Activated naive CD4-positive, alpha-beta T cell treated with anti-CD3 and anti-CD28 coated beads for 36 hours (primary cell): ENCODE measurements around the gene BAX. TPM values are rescaled to one million over a fixed set of nuclear protein-coding genes. Genes with fewer than 3 reads are reported as not detected.

ENCODE experiments used
- CTCF ChIA-PET: fragments of 350-600 bp; sonication (Branson Sonifier 250); formaldehyde crosslinking; loops from one replicate; lab custom pipeline; 2021; ENCODE audit warnings: antibody characterized with exemption; lab: Charles Lee
- DNase-seq: peaks from one replicate; pipeline ENCODE4 v3.0.0-alpha.2; 2020
- H3K27ac Mint-ChIP-seq: one replicate; pipeline ENCODE4 v1.8.0; 2021; ENCODE audit warnings: mild to moderate bottlenecking, mixed read lengths
- H3K27me3 Mint-ChIP-seq: one replicate; pipeline ENCODE4 v1.8.0; 2021; ENCODE audit warnings: low read depth, mixed read lengths
- H3K36me3 Mint-ChIP-seq: one replicate; pipeline ENCODE4 v1.8.0; 2021; ENCODE audit warnings: low read depth, mixed read lengths
- H3K4me1 Mint-ChIP-seq: one replicate; pipeline ENCODE4 v1.8.0; 2021; ENCODE audit warnings: low read depth, mixed read lengths
- H3K4me3 Mint-ChIP-seq: one replicate; pipeline ENCODE4 v1.8.0; 2021; ENCODE audit warnings: mild to moderate bottlenecking, moderate library complexity, mixed read lengths
- H3K9me3 Mint-ChIP-seq: one replicate; pipeline ENCODE4 v1.8.0; 2021; ENCODE audit warnings: mixed read lengths
- intact Hi-C: fragments of 100-400 bp; cut with micrococcal nuclease; formaldehyde crosslinking; loops from one replicate; pipeline ENCODE4 v1.15.1; 2023
- microRNA-seq: library from miRNA; unstranded; fragments of <30 nt; microRNA quantifications from one replicate; pipeline ENCODE4 v1.2.0, GENCODE V29; 2022; ENCODE audit warnings: borderline microRNAs expressed, borderline replicate concordance
- total RNA-seq, 2 experiments: library from RNA; stranded (reverse); gene quantifications; one replicate each; pipeline ENCODE4 v1.2.3, GENCODE V29; 2021

Gene BAX
- total RNA-seq, 2 experiments from 2014 or later, result 267 to 302 TPM

DNA sequence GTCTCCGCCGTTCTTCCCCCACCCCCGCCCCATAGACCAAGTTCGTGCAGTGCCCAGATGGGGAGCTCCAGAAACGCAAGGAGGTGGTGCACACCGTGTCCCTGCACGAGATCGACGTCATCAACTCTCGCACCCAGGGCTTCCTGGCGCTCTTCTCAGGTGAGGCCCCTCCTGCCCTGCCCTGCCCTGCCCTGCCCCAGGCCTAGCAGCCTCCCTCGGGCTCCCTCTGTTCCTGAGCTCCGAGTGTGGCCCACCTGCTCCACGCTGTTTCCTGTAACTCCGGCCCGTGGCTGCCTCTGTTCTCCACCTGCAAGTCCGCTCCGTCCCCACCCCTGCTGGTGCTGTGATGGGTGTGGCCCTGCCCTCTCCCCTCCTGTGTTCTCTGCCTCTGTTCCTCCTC, 55.8 kb downstream of the BAX start:
- Mint-ChIP-seq H3K4me3 (no peak overlapping the region), H3K36me3 (peaks cover 19% of the 10 kb centered on the region), H3K9me3 (no peaks in the 10 kb centered on the region), H3K27me3 (no peaks in the 10 kb centered on the region), H3K27ac (no peak overlapping the region), H3K4me1 (no peaks in the 10 kb centered on the region)
- intact Hi-C loops, result no loop called here
- CTCF ChIA-PET, result no interaction called here
- no peak for DNase-seq

DNA sequence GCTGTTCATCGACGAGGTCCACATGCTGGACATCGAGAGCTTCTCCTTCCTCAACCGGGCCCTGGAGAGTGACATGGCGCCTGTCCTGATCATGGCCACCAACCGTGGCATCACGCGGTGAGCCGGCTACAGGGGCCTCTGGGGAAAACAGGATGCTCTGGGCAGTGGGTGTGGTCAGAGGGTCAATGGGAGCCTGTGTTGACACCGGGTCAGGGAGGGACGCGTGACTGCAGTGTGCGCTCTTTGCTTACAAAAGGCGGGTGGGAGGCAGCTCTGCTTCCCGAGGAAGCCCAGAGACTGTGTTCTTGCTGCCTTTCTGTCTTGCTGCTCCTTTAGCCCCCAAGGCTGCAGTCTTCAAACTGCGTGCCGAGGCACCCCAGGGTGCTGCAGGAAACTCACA, 56.5 kb downstream of the BAX start:
- intact Hi-C loops, result no loop called here
- Mint-ChIP-seq H3K27ac (no peak overlapping the region), H3K36me3 (peaks cover 22% of the 10 kb centered on the region), H3K9me3 (no peaks in the 10 kb centered on the region), H3K27me3 (no peaks in the 10 kb centered on the region), H3K4me1 (no peaks in the 10 kb centered on the region), H3K4me3 (no peak overlapping the region)
- no peak for DNase-seq
- CTCF ChIA-PET, result no interaction called here

Small RNA genes within 50 kb of the gene (microRNA-seq; reads per million reads assigned to microRNA genes)
- gene MIR6798, result not detected

Other genes with a start within 250 kb of the BAX start
- gene MAMSTR, start 235.2 kb upstream of the BAX start, total RNA-seq, result under 1 TPM; 0.44 to 0.57 TPM
- under 1 TPM in 1 of 2 experiments, not detected in 1; 0.17 TPM for gene RASIP1, start 214.3 kb upstream of the BAX start, total RNA-seq
- gene IZUMO1, start 208.0 kb upstream of the BAX start, total RNA-seq, result not detected
- under 1 TPM; 0.07 to 0.12 TPM for gene FUT1, start 202.2 kb upstream of the BAX start, total RNA-seq
- gene FGF21, start 199.4 kb upstream of the BAX start, total RNA-seq, result not detected
- gene BCAT2, start 143.8 kb upstream of the BAX start, total RNA-seq, result 10 to 100 TPM; 66.4 to 66.8 TPM
- gene HSD17B14, start 118.4 kb upstream of the BAX start, total RNA-seq, result under 1 TPM in 1 of 2 experiments, not detected in 1; 0.50 TPM
- gene PLEKHA4, start 86.3 kb upstream of the BAX start, total RNA-seq, result 1 to 10 TPM; 8.3 to 8.8 TPM
- 10 to 100 TPM; 96.5 to 97.4 TPM for gene PPP1R15A, start 82.5 kb upstream of the BAX start, total RNA-seq
- under 1 TPM; 0.54 to 0.81 TPM for gene TULP2, start 56.1 kb upstream of the BAX start, total RNA-seq
- 100 to 1,000 TPM; 172 to 182 TPM for gene NUCB1, start 54.6 kb upstream of the BAX start, total RNA-seq
- gene DHDH, start 21.2 kb upstream of the BAX start, total RNA-seq, result 1 to 10 TPM; 4.2 to 4.5 TPM
- gene FTL, start 10.4 kb downstream of the BAX start, total RNA-seq, result 1,000 to 10,000 TPM; 1,093 to 1,120 TPM
- gene GYS1, start 38.4 kb downstream of the BAX start, total RNA-seq, result 10 to 100 TPM; 29.6 to 31.2 TPM
- 100 to 1,000 TPM; 119 to 126 TPM for gene RUVBL2, start 39.0 kb downstream of the BAX start, total RNA-seq
- gene LHB, start 62.2 kb downstream of the BAX start, total RNA-seq, result not detected
- not detected for gene CGB3, start 69.5 kb downstream of the BAX start, total RNA-seq
- gene CGB2, start 77.0 kb downstream of the BAX start, total RNA-seq, result not detected
- gene CGB1, start 82.0 kb downstream of the BAX start, total RNA-seq, result not detected
- not detected for gene CGB5, start 89.0 kb downstream of the BAX start, total RNA-seq
- not detected for gene CGB8, start 94.2 kb downstream of the BAX start, total RNA-seq
- gene CGB7, start 102.9 kb downstream of the BAX start, total RNA-seq, result not detected
- not detected for gene NTF4, start 109.9 kb downstream of the BAX start, total RNA-seq
- not detected for gene KCNA7, start 117.8 kb downstream of the BAX start, total RNA-seq
- 100 to 1,000 TPM; 163 to 166 TPM for gene SNRNP70, start 130.6 kb downstream of the BAX start, total RNA-seq
- 1 to 10 TPM; 3.4 to 3.8 TPM for gene LIN7B, start 159.5 kb downstream of the BAX start, total RNA-seq
- 1 to 10 TPM; 1.5 to 1.9 TPM for gene C19orf73, start 164.3 kb downstream of the BAX start, total RNA-seq
- gene PPFIA3, start 164.7 kb downstream of the BAX start, total RNA-seq, result 1 to 10 TPM; 4.6 to 4.9 TPM
- gene HRC, start 200.5 kb downstream of the BAX start, total RNA-seq, result not detected
- gene TRPM4, start 202.9 kb downstream of the BAX start, total RNA-seq, result under 1 TPM; 0.22 to 0.62 TPM